Activated CD4-positive, alpha-beta T cell treated with anti-CD3 and anti-CD28 coated beads, Interleukin-2, amount 50 U/mL, for 1 hour (primary cell): ENCODE measurements around the gene KCNJ1.

Source experiments
- DNase-seq: peaks from one replicate; pipeline ENCODE4 v3.0.0-alpha.2; 2020

Gene KCNJ1

GRCh38 chr11:128881221-128881620 is 14.1 kb upstream of the KCNJ1 start:
- DNase-seq = no peak

GRCh38 chr11:128879817-128880216 is 12.7 kb upstream of the KCNJ1 start:
- no peak for DNase-seq

GRCh38 chr11:128878455-128878854 is 11.4 kb upstream of the KCNJ1 start:
- DNase-seq = no peak

- DNase-seq = no peak
Measured at GRCh38 chr11:128877726-128878125, 10.6 kb upstream of the KCNJ1 start.

GRCh38 chr11:128876133-128876650 is 9.1 kb upstream of the KCNJ1 start:
- DNase-seq = no peak

- DNase-seq = no peak
Measured at GRCh38 chr11:128874427-128874826, 7.3 kb upstream of the KCNJ1 start.

- DNase-seq = no peak
Measured at GRCh38 chr11:128872594-128872993, 5.5 kb upstream of the KCNJ1 start.

- no peak for DNase-seq
Measured at GRCh38 chr11:128872094-128872493, 5.0 kb upstream of the KCNJ1 start.

- no peak for DNase-seq
Measured at GRCh38 chr11:128871168-128871610, 4.1 kb upstream of the KCNJ1 start.

- no peak for DNase-seq
Measured at GRCh38 chr11:128868841-128869671, 2.0 kb upstream of the KCNJ1 start.

GRCh38 chr11:128865490-128865889 is 1.6 kb downstream of the KCNJ1 start:
- no peak for DNase-seq

GRCh38 chr11:128862908-128863660 is 4.0 kb downstream of the KCNJ1 start:
- DNase-seq = no peak

GRCh38 chr11:128862406-128862805 is 4.7 kb downstream of the KCNJ1 start:
- no peak for DNase-seq

- no peak for DNase-seq
Measured at GRCh38 chr11:128860571-128861361, 6.3 kb downstream of the KCNJ1 start.

- DNase-seq = peak; percentile 78
Measured at GRCh38 chr11:128859563-128860441, 7.3 kb downstream of the KCNJ1 start.

- DNase-seq = no peak
Measured at GRCh38 chr11:128857341-128857740, 9.8 kb downstream of the KCNJ1 start.

- no peak for DNase-seq
Measured at GRCh38 chr11:128856241-128856640, 10.9 kb downstream of the KCNJ1 start.

- no peak for DNase-seq
Measured at GRCh38 chr11:128854841-128855240, 12.3 kb downstream of the KCNJ1 start.

GRCh38 chr11:128853559-128853958 is 13.5 kb downstream of the KCNJ1 start:
- DNase-seq = no peak

GRCh38 chr11:128852327-128853023 is 14.6 kb downstream of the KCNJ1 start:
- DNase-seq = no peak

GRCh38 chr11:128848815-128849455 is 18.2 kb downstream of the KCNJ1 start:
- DNase-seq = peak; percentile 68
